Loucy (cell line): ENCODE data around the gene CDC40.
"Not testable (repeated sequence)": the region's sequence is repeated elsewhere in the genome, so short reads cannot be mapped to it uniquely, and the experiment has no call there.

Source experiments
- H2AFZ ChIP-seq: fragments of 200-600 bp; sonication (generic); 2 replicates; pipeline ENCODE4 v1.6.0; 2016; ENCODE audit warnings: antibody characterized with exemption, mild to moderate bottlenecking, low read length, moderate library complexity
- H3F3A ChIP-seq: fragments of 200-600 bp; 2 replicates; pipeline ENCODE4 v1.6.0; 2016; ENCODE audit warnings: antibody characterized with exemption, low read depth, mild to moderate bottlenecking
- H3K27me3 ChIP-seq: fragments of 200-600 bp; sonication (generic); 2 replicates; pipeline ENCODE4 v1.6.1; 2014; ENCODE audit warnings: low read length, mild to moderate bottlenecking; ENCODE audit not compliant: insufficient read depth, poor library complexity, severe bottlenecking
- H3K36me3 ChIP-seq: fragments of 200-600 bp; sonication (generic); 2 replicates; pipeline ENCODE4 v1.6.1; 2016; ENCODE audit warnings: low read length; ENCODE audit not compliant: insufficient read depth
- H3K4me1 ChIP-seq: fragments of 200-600 bp; sonication (generic); 2 replicates; pipeline ENCODE4 v1.5.1; 2014; ENCODE audit warnings: low read length, mild to moderate bottlenecking; ENCODE audit not compliant: insufficient read depth, poor library complexity, severe bottlenecking
- H3K4me2 ChIP-seq: fragments of 200-600 bp; sonication (generic); 2 replicates; pipeline ENCODE4 v1.6.0; 2014; ENCODE audit warnings: antibody characterized with exemption, low read length, low read depth, mild to moderate bottlenecking; ENCODE audit not compliant: poor library complexity, severe bottlenecking
- H3K4me3 ChIP-seq: fragments of 200-600 bp; sonication (generic); 2 replicates; pipeline ENCODE4 v1.5.1; 2014; ENCODE audit warnings: low read length, mild to moderate bottlenecking, mixed read lengths; ENCODE audit not compliant: poor library complexity, severe bottlenecking
- H3K79me2 ChIP-seq: fragments of 200-600 bp; sonication (generic); 2 replicates; pipeline ENCODE4 v1.6.1; 2014; ENCODE audit warnings: low read length; ENCODE audit not compliant: insufficient read depth
- H3K9ac ChIP-seq: fragments of 200-600 bp; sonication (generic); 2 replicates; pipeline ENCODE4 v1.6.0; 2014; ENCODE audit warnings: mild to moderate bottlenecking, low read depth, low read length, moderate library complexity; ENCODE audit not compliant: poor library complexity, severe bottlenecking
- H3K9me2 ChIP-seq: fragments of 200-600 bp; sonication (generic); replicated peaks from 2 replicates; pipeline ENCODE4 v1.6.1; 2016; ENCODE audit warnings: low read depth, low read length, mixed read lengths
- H3K9me3 ChIP-seq: fragments of 200-600 bp; sonication (generic); 2 replicates; pipeline ENCODE4 v1.6.1; 2014; ENCODE audit warnings: mild to moderate bottlenecking, antibody characterized with exemption, low read length, low read depth; ENCODE audit not compliant: insufficient read depth
- H4K20me1 ChIP-seq: fragments of 200-600 bp; sonication (generic); 2 replicates; pipeline ENCODE4 v1.6.0; 2014; ENCODE audit warnings: antibody characterized with exemption, low read length, mild to moderate bottlenecking; ENCODE audit not compliant: insufficient read depth, poor library complexity, severe bottlenecking
- EZH2phosphoT487 ChIP-seq: fragments of 200-600 bp; IDR thresholded peaks from 2 replicates; pipeline ENCODE4 v1.6.1; 2018; ENCODE audit warnings: antibody characterized with exemption, mild to moderate bottlenecking, moderate library complexity, borderline replicate concordance
- TF ChIP-seq, protein P1 (sequence below): fragments of 200-600 bp; sonication (generic); conservative IDR thresholded peaks from 2 replicates; pipeline ENCODE4 v1.5.1; 2014; ENCODE audit warnings: mild to moderate bottlenecking, antibody characterized with exemption, low read length

The CDC40 gene

GRCh38 chr6:110269623-110270022 lies 89.4 kb downstream of the CDC40 start:
- Histone ChIP-seq H3K27me3 (no peaks in the 10 kb centered on the region), H3K36me3 (no peaks in the 10 kb centered on the region), H2AFZ (no peak overlapping the region), H3K79me2 (no peaks in the 10 kb centered on the region), H3K4me1 (no peaks in the 10 kb centered on the region), H4K20me1 (no peaks in the 10 kb centered on the region), H3K4me3 (no peak overlapping the region), H3K9ac (no peak overlapping the region), H3K4me2 (no peak overlapping the region), H3K9me2 (no peaks in the 10 kb centered on the region), H3K9me3 (no peaks in the 10 kb centered on the region), H3F3A (no peaks in the 10 kb centered on the region)
- no peak for TF ChIP-seq EZH2phosphoT487
- TF ChIP-seq, protein P1, sequence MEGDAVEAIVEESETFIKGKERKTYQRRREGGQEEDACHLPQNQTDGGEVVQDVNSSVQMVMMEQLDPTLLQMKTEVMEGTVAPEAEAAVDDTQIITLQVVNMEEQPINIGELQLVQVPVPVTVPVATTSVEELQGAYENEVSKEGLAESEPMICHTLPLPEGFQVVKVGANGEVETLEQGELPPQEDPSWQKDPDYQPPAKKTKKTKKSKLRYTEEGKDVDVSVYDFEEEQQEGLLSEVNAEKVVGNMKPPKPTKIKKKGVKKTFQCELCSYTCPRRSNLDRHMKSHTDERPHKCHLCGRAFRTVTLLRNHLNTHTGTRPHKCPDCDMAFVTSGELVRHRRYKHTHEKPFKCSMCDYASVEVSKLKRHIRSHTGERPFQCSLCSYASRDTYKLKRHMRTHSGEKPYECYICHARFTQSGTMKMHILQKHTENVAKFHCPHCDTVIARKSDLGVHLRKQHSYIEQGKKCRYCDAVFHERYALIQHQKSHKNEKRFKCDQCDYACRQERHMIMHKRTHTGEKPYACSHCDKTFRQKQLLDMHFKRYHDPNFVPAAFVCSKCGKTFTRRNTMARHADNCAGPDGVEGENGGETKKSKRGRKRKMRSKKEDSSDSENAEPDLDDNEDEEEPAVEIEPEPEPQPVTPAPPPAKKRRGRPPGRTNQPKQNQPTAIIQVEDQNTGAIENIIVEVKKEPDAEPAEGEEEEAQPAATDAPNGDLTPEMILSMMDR: no peak

DNA sequence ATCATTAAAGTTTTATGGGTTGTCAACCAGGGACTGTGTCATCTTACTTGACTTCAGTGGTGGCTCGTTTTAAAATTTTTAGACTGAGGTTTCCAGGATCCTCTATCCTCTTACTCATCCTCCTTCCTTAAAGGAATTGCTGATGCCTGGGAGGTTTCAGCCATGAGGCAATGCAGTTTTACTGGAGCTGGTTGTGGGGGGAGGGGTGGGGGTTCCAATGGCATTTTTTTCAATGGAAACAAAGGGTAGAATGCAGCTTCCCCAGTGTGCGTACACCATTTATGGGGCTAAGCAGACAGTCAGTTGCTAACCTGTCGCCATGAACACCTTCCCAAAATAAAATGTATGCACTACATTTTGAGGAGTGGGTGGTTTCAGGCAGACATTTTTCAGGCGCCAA lies 89.9 kb downstream of the CDC40 start:
- Histone ChIP-seq H3K4me3 (no peak overlapping the region), H3K4me1 (no peaks in the 10 kb centered on the region), H3K4me2 (no peak overlapping the region)

GRCh38 chr6:110271732-110272022 lies 91.5 kb downstream of the CDC40 start:
- H2AFZ ChIP-seq: no peak overlapping the region
- H3K9me2 ChIP-seq: no peaks in the 10 kb centered on the region
- TF ChIP-seq, protein P1: no peak
- TF ChIP-seq EZH2phosphoT487: no peak
- no peaks in the 10 kb centered on the region for H3F3A ChIP-seq
- no peaks in the 10 kb centered on the region for H3K36me3 ChIP-seq
- H4K20me1 ChIP-seq: no peaks in the 10 kb centered on the region
- H3K9ac ChIP-seq: no peak overlapping the region
- no peaks in the 10 kb centered on the region for H3K27me3 ChIP-seq
- H3K4me3 ChIP-seq: no peak overlapping the region
- no peak overlapping the region for H3K4me2 ChIP-seq
- H3K79me2 ChIP-seq: no peaks in the 10 kb centered on the region
- no peaks in the 10 kb centered on the region for H3K4me1 ChIP-seq
- H3K9me3 ChIP-seq: no peaks in the 10 kb centered on the region

More for the DNA sequence above, 89.9 kb downstream of the CDC40 start:
- H3K79me2 ChIP-seq: no peaks in the 10 kb centered on the region
- no peaks in the 10 kb centered on the region for H3K9me3 ChIP-seq
- no peaks in the 10 kb centered on the region for H3K9me2 ChIP-seq
- no peak overlapping the region for H2AFZ ChIP-seq
- H3F3A ChIP-seq: no peaks in the 10 kb centered on the region
- no peak overlapping the region for H3K9ac ChIP-seq
- no peaks in the 10 kb centered on the region for H3K36me3 ChIP-seq
- TF ChIP-seq EZH2phosphoT487: no peak
- TF ChIP-seq, protein P1: no peak
- no peaks in the 10 kb centered on the region for H4K20me1 ChIP-seq
- H3K27me3 ChIP-seq: no peaks in the 10 kb centered on the region

GRCh38 chr6:110272781-110273180 lies 92.6 kb downstream of the CDC40 start:
- not testable (repeated sequence) for H3K27me3 ChIP-seq, H4K20me1 ChIP-seq, H3K36me3 ChIP-seq, H3K9me2 ChIP-seq, H3K79me2 ChIP-seq, H3K9me3 ChIP-seq, H3K9ac ChIP-seq, H3K4me3 ChIP-seq, H3K4me1 ChIP-seq, H3K4me2 ChIP-seq, H2AFZ ChIP-seq, H3F3A ChIP-seq
